Smooth muscle cell (in vitro differentiated cells): ENCODE results near the gene GTF3C4. TPM values are rescaled to one million over a fixed set of nuclear protein-coding genes. Genes with fewer than 3 reads are reported as not detected.

Experiments used
- DNase-seq: peaks from one replicate; lab custom pipeline; 2025; ENCODE audit not compliant: unreplicated experiment; lab: John Stamatoyannopoulos, UW
- H2AFZ ChIP-seq: fragments of 200-600 bp; sonication (generic); 2 replicates; pipeline ENCODE4 v1.6.0; 2016; ENCODE audit warnings: antibody characterized with exemption, low read depth, mild to moderate bottlenecking
- H3F3A ChIP-seq: fragments of 200-600 bp; sonication (generic); 2 replicates; pipeline ENCODE4 v1.6.0; 2017; ENCODE audit warnings: antibody characterized with exemption, low read depth
- H3K27ac ChIP-seq: fragments of 200-600 bp; sonication (generic); 2 replicates; pipeline ENCODE4 v1.5.1; 2016; ENCODE audit warnings: low read depth, mild to moderate bottlenecking
- H3K27me3 ChIP-seq: fragments of 200-600 bp; sonication (generic); 2 replicates; pipeline ENCODE4 v1.6.1; 2016; ENCODE audit warnings: low read depth, mild to moderate bottlenecking
- H3K36me3 ChIP-seq: fragments of 200-600 bp; sonication (generic); 2 replicates; pipeline ENCODE4 v1.5.1; 2016; ENCODE audit warnings: low read depth
- H3K4me1 ChIP-seq: fragments of 200-600 bp; sonication (generic); 2 replicates; pipeline ENCODE4 v1.5.1; 2016; ENCODE audit warnings: low read depth
- H3K4me2 ChIP-seq: fragments of 200-600 bp; sonication (generic); 2 replicates; pipeline ENCODE4 v1.6.0; 2016; ENCODE audit warnings: mild to moderate bottlenecking
- H3K4me3 ChIP-seq: fragments of 200-600 bp; sonication (generic); 2 replicates; pipeline ENCODE4 v1.5.1; 2016; ENCODE audit warnings: mild to moderate bottlenecking
- H3K79me2 ChIP-seq: fragments of 200-600 bp; sonication (generic); 2 replicates; pipeline ENCODE4 v1.6.0; 2016; ENCODE audit warnings: low read depth, mild to moderate bottlenecking
- H3K9ac ChIP-seq: fragments of 200-600 bp; sonication (generic); 2 replicates; pipeline ENCODE4 v1.6.0; 2016; ENCODE audit warnings: low read depth
- H3K9me3 ChIP-seq: fragments of 200-600 bp; sonication (generic); replicated peaks from 2 replicates; pipeline ENCODE4 v1.5.1; 2016; ENCODE audit warnings: low read depth
- H4K20me1 ChIP-seq: fragments of 200-600 bp; sonication (generic); 2 replicates; pipeline ENCODE4 v1.6.0; 2016; ENCODE audit warnings: low read depth
- WGBS: methylation state at CpG from one replicate; pipeline ENCODE4 v1.1.7; 2016; ENCODE audit warnings: low lambda C conversion rate; 5-methylcytosine and 5-hydroxymethylcytosine counted together
- polyA plus RNA-seq: library from polyadenylated mRNA; unstranded; fragments of >200 nt; fragmentation: Nextera tagmentation; extraction: Ambion mirVana; gene quantifications from 2 replicates; pipeline ENCODE4 v1.2.1, GENCODE V29; 2016
- total RNA-seq: library from RNA; depleted of rRNA; stranded (reverse); fragments of >200 nt; gene quantifications from 2 replicates; pipeline ENCODE4 v1.2.3, GENCODE V29; 2014
- TF ChIP-seq, protein P1 (sequence below): fragments of 200-600 bp; sonication (generic); IDR thresholded peaks from 2 replicates; pipeline ENCODE4 v1.5.1; 2017; ENCODE audit warnings: borderline replicate concordance, mild to moderate bottlenecking, antibody characterized with exemption; ENCODE audit not compliant: insufficient read depth, poor library complexity, severe bottlenecking

Gene GTF3C4
- total and polyA plus RNA-seq, 2 experiments from 2014 or later: 5.6 to 16.7 TPM

DNA sequence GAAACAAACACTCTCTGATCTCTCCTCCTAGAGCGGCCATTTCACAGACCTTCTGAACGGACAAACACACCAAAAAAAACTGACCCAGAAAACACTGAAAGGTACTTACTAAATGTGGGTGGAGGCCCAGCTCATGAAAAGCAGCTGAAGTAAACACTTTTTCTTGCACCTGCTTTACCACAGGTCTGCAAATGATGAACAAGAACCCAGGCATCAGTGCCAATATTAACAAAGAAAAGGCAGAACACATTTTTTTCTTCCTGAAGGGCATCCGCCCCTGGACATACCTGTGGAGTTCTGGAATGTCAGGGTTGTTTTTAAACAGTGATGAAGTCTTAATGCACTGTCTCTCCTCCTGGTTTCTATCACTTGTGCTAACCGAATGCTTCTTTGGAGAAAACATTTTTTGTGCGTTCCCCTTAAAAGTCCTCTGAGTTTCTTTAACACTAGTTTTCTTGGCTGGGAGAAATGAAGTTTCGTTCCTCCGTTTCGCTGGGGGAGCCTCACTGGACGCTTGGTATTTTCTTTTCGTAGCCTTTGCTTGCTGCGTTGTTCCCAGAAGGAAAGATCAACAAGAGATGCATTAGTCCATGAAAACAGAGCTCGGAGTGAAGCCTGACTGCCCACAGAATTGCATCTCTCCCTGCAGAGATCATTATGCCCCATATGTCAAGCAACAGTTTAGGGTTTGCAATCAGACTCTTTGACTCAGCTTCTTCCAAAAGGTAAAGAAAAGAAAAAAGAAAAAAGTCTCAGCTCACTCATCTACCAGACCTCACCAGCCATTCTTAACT lies 7.9 kb upstream of the GTF3C4 start:
- TF ChIP-seq, protein P1, sequence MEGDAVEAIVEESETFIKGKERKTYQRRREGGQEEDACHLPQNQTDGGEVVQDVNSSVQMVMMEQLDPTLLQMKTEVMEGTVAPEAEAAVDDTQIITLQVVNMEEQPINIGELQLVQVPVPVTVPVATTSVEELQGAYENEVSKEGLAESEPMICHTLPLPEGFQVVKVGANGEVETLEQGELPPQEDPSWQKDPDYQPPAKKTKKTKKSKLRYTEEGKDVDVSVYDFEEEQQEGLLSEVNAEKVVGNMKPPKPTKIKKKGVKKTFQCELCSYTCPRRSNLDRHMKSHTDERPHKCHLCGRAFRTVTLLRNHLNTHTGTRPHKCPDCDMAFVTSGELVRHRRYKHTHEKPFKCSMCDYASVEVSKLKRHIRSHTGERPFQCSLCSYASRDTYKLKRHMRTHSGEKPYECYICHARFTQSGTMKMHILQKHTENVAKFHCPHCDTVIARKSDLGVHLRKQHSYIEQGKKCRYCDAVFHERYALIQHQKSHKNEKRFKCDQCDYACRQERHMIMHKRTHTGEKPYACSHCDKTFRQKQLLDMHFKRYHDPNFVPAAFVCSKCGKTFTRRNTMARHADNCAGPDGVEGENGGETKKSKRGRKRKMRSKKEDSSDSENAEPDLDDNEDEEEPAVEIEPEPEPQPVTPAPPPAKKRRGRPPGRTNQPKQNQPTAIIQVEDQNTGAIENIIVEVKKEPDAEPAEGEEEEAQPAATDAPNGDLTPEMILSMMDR: no peak

DNA sequence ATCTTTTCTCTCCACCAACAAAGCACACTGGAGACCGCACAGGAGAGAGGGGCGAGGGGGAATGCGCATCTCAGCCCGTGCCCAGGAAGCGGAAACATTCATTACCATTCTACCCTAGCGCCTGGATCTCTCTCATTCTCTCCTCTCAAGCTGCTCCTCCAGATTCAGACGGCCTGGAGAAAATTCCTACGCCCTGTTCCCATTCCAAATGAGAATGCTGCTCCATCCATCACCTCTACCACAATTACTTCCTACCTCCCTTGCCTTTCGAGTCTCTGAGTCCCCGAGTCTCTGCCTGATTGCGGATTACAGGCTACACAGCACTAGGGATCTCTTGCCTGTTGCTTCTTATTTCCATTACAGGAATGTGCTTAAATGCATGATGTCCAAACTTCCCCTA lies 7.1 kb upstream of the GTF3C4 start:
- Histone ChIP-seq H4K20me1 (peaks cover 43% of the 10 kb centered on the region), H3K27me3 (no peaks in the 10 kb centered on the region), H3K4me2 (no peak overlapping the region), H3K9ac (no peak overlapping the region), H3K4me1 (peaks cover 7% of the 10 kb centered on the region), H3K36me3 (peaks cover 6% of the 10 kb centered on the region), H3K79me2 (peaks cover 61% of the 10 kb centered on the region), H3K27ac (no peak overlapping the region), H3K9me3 (no peaks in the 10 kb centered on the region), H3F3A (no peaks in the 10 kb centered on the region), H2AFZ (no peak overlapping the region), H3K4me3 (no peak overlapping the region)
- 69% methylated on average over 11 of the region's 11 CpGs for WGBS
- no peak for DNase-seq
- TF ChIP-seq, protein P1: no peak

More for the DNA sequence above, 7.9 kb upstream of the GTF3C4 start:
- Histone ChIP-seq H3K36me3 (peaks cover 10% of the 10 kb centered on the region), H3K79me2 (peaks cover 53% of the 10 kb centered on the region), H3K4me2 (no peak overlapping the region), H3K9ac (no peak overlapping the region), H3F3A (no peaks in the 10 kb centered on the region), H3K4me3 (no peak overlapping the region), H2AFZ (no peak overlapping the region), H3K9me3 (no peaks in the 10 kb centered on the region), H3K27me3 (no peaks in the 10 kb centered on the region), H3K4me1 (peaks cover 7% of the 10 kb centered on the region), H4K20me1 (peaks cover 43% of the 10 kb centered on the region), H3K27ac (no peak overlapping the region)
- WGBS: 91% methylated on average over 12 of the region's 12 CpGs
- no peak for DNase-seq

DNA sequence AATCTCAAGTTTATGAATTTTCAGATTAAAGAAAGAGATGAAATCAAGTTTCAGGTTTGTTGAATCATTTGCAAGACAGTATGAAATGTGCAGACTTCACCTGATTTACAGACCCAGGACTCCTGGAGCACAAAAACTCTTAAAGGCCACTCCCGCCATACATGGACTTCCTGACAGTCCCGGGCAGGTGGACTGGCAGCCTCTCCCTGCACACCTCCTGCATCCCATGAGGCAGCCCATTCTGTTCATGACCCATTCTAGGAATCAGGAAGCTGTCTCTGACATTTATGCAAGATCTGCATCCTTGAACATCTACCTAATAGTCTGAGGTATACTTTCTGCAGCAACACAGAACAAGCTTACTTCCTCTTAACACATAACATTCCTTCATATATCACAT lies 6.4 kb upstream of the GTF3C4 start:
- peaks cover 42% of the 10 kb centered on the region for H4K20me1 ChIP-seq
- H3K27me3 ChIP-seq: no peaks in the 10 kb centered on the region
- peaks cover 68% of the 10 kb centered on the region for H3K79me2 ChIP-seq
- no peaks in the 10 kb centered on the region for H3K9me3 ChIP-seq
- TF ChIP-seq, protein P1: no peak
- H3K27ac ChIP-seq: no peak overlapping the region
- H3K36me3 ChIP-seq: no peaks in the 10 kb centered on the region
- no peak for DNase-seq
- H3K4me1 ChIP-seq: peaks cover 9% of the 10 kb centered on the region
- H3K4me3 ChIP-seq: no peak overlapping the region
- no peak overlapping the region for H3K9ac ChIP-seq
- H3K4me2 ChIP-seq: no peak overlapping the region
- no peaks in the 10 kb centered on the region for H3F3A ChIP-seq
- H2AFZ ChIP-seq: no peak overlapping the region
- WGBS: 91% methylated on average over 2 of the region's 2 CpGs

DNA sequence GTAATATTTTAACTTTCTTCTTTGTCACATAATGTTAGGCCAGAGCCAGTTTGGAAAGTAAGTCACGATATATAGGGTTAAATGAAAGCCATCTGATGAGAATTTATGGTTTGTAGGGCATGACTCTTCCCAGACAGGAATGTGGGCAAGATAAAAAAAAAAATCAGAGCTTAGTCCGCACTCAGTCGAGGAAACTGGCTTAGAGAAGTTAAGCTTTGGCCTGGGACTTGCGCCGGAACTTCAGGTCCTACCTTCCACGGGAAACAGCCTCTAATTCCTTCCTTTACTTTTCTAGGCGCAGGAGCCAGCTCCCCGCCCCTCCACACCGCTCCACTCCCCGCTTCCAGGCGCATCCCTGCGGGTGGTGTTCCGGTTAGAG lies 956 bp upstream of the GTF3C4 start:
- TF ChIP-seq, protein P1: no peak
- Histone ChIP-seq H3K36me3 (no peaks in the 10 kb centered on the region), H3K4me2 (peak overlapping the region; percentile 91), H4K20me1 (peaks cover 44% of the 10 kb centered on the region), H2AFZ (peak overlapping the region; percentile 96), H3K27me3 (no peaks in the 10 kb centered on the region), H3K9me3 (no peaks in the 10 kb centered on the region), H3K4me3 (peak overlapping the region; percentile 96), H3K27ac (peak overlapping the region; percentile 98), H3K79me2 (peaks cover 87% of the 10 kb centered on the region), H3K9ac (peak overlapping the region; percentile 98), H3F3A (no peaks in the 10 kb centered on the region), H3K4me1 (peaks cover 16% of the 10 kb centered on the region)
- 1% methylated on average over 13 of the region's 13 CpGs for WGBS
- no peak for DNase-seq
